Measurements from ENCODE around the gene PRR14L.
A peak's percentile ranks its signal among the peaks of the same experiment; 100 is the strongest.
"Not testable (repeated sequence)": the region's sequence is repeated elsewhere in the genome, so short reads cannot be mapped to it uniquely, and the experiment has no call there.

The PRR14L gene

GRCh38 chr22:31682751-31683150 lies 67.2 kb downstream of the PRR14L start:
- Histone ChIP-seq H3K27ac (no peak overlapping the region), H3K36me3 (replicated peaks) (peaks cover 32% of the 10 kb centered on the region)
- TF ChIP-seq CTCF (IDR thresholded peaks at IDR 0.05; ENCODE audit: low read depth, low read length, missing control alignments): no peak

GRCh38 chr22:31681349-31682345 lies 68.3 kb downstream of the PRR14L start:
- Histone ChIP-seq H3K27ac (peak overlapping the region; percentile 51), H3K27me3 (replicated peaks) (no peaks in the 10 kb centered on the region), H3K4me3 (ENCODE audit: low read depth, low read length) (no peak overlapping the region), H3K36me3 (replicated peaks) (peaks cover 22% of the 10 kb centered on the region)
- TF ChIP-seq CTCF (IDR thresholded peaks at IDR 0.05; ENCODE audit: low read depth, low read length, missing control alignments): no peak
- peak; percentile 22 for DNase-seq
- in situ Hi-C loops (cut with HindIII; ENCODE audit: low pct_ligation_motif_present, low sequenced_read_pairs): no loop called here

More at GRCh38 chr22:31682751-31683150, 67.2 kb downstream of the PRR14L start:
- H3K4me3 ChIP-seq (ENCODE audit: low read depth, low read length): no peak overlapping the region
- H3K27me3 ChIP-seq (replicated peaks): no peaks in the 10 kb centered on the region
- in situ Hi-C loops (cut with HindIII; ENCODE audit: low pct_ligation_motif_present, low sequenced_read_pairs): no loop called here
- DNase-seq: no peak

- H3K27ac ChIP-seq: peak overlapping the region; percentile 51
- TF ChIP-seq CTCF (IDR thresholded peaks at IDR 0.05; ENCODE audit: low read depth, low read length, missing control alignments): no peak
- no peaks in the 10 kb centered on the region for H3K27me3 ChIP-seq (replicated peaks)
- peak; percentile 37 for DNase-seq
- in situ Hi-C loops (cut with HindIII; ENCODE audit: low pct_ligation_motif_present, low sequenced_read_pairs): no loop called here
- H3K36me3 ChIP-seq (replicated peaks): peaks cover 18% of the 10 kb centered on the region
- no peak overlapping the region for H3K4me3 ChIP-seq (ENCODE audit: low read depth, low read length)
Measured at GRCh38 chr22:31680861-31681341, 69.0 kb downstream of the PRR14L start.

- TF ChIP-seq CTCF (IDR thresholded peaks at IDR 0.05; ENCODE audit: low read depth, low read length, missing control alignments): no peak
- Histone ChIP-seq H3K27ac (no peak overlapping the region), H3K4me3 (ENCODE audit: low read depth, low read length) (no peak overlapping the region), H3K27me3 (replicated peaks) (no peaks in the 10 kb centered on the region), H3K36me3 (replicated peaks) (peaks cover 6% of the 10 kb centered on the region)
- in situ Hi-C loops (cut with HindIII; ENCODE audit: low pct_ligation_motif_present, low sequenced_read_pairs): no loop called here
- DNase-seq: no peak
Measured at GRCh38 chr22:31678748-31679147, 71.2 kb downstream of the PRR14L start.

- H3K36me3 ChIP-seq (replicated peaks): no peaks in the 10 kb centered on the region
- TF ChIP-seq CTCF (IDR thresholded peaks at IDR 0.05; ENCODE audit: low read depth, low read length, missing control alignments): no peak
- peak overlapping the region; percentile 3 for H3K27ac ChIP-seq
- peak overlapping the region; percentile 54 for H3K4me3 ChIP-seq (ENCODE audit: low read depth, low read length)
- in situ Hi-C loops (cut with HindIII; ENCODE audit: low pct_ligation_motif_present, low sequenced_read_pairs): no loop called here
- peak; percentile 94 for DNase-seq
- no peaks in the 10 kb centered on the region for H3K27me3 ChIP-seq (replicated peaks)
Measured at GRCh38 chr22:31676700-31677099, 73.2 kb downstream of the PRR14L start.

- H3K27me3 ChIP-seq (replicated peaks); H3K4me3 ChIP-seq (ENCODE audit: low read depth, low read length); DNase-seq; in situ Hi-C loops (cut with HindIII; ENCODE audit: low pct_ligation_motif_present, low sequenced_read_pairs); H3K27ac ChIP-seq; H3K36me3 ChIP-seq (replicated peaks): not testable (repeated sequence)
Measured at GRCh38 chr22:31674219-31674618, 75.7 kb downstream of the PRR14L start.

- DNase-seq; H3K27ac ChIP-seq; H3K36me3 ChIP-seq (replicated peaks); H3K4me3 ChIP-seq (ENCODE audit: low read depth, low read length); in situ Hi-C loops (cut with HindIII; ENCODE audit: low pct_ligation_motif_present, low sequenced_read_pairs); H3K27me3 ChIP-seq (replicated peaks): not testable (repeated sequence)
Measured at GRCh38 chr22:31668849-31669248, 81.1 kb downstream of the PRR14L start.

Data from brain microvascular endothelial cell (primary cell).